ENCODE measurements around the gene PSME2. TPM values are rescaled to one million over a fixed set of nuclear protein-coding genes. Genes with fewer than 3 reads are reported as not detected.

The PSME2 gene
- total RNA-seq, 2 donors from 2014 or later, result 106 to 112 TPM

Small RNA genes lying within 50 kb of the gene (microRNA-seq; reads per million reads assigned to microRNA genes)
- not detected for gene MIR7703 (ENCODE audit: borderline microRNAs expressed)

Other genes with a start within 250 kb of the PSME2 start
- gene DHRS4, start 192.8 kb downstream of the PSME2 start, total RNA-seq, result 10 to 100 TPM; 18.3 to 20.9 TPM
- gene DHRS4L2, start 157.7 kb downstream of the PSME2 start, total RNA-seq, result 10 to 100 TPM; 16.7 to 17.3 TPM
- 1 to 10 TPM; 2.1 to 4.4 TPM for gene CARMIL3, start 94.6 kb downstream of the PSME2 start, total RNA-seq
- gene CPNE6, start 75.0 kb downstream of the PSME2 start, total RNA-seq, result not detected
- 10 to 100 TPM; 37.7 to 42.8 TPM for gene PCK2, start 52.3 kb downstream of the PSME2 start, total RNA-seq
- 10 to 100 TPM; 71.1 to 72.2 TPM for gene DCAF11, start 31.8 kb downstream of the PSME2 start, total RNA-seq
- 1 to 10 TPM; 1.9 TPM for gene NRL, start 31.7 kb downstream of the PSME2 start, total RNA-seq
- 1 to 10 TPM in 1 of 2 donors, not detected in 1; 1.1 TPM for gene FITM1, start 16.0 kb downstream of the PSME2 start, total RNA-seq
- gene PSME1, start 10.4 kb downstream of the PSME2 start, total RNA-seq, result 100 to 1,000 TPM in 1 of 2 donors, 10 to 100 TPM in 1; 68.6 to 108 TPM
- 10 to 100 TPM; 34.0 to 39.5 TPM for gene EMC9, start 5.0 kb downstream of the PSME2 start, total RNA-seq
- gene RNF31, start 888 bp upstream of the PSME2 start, total RNA-seq, result 10 to 100 TPM; 75.5 to 82.9 TPM
- gene IRF9, start 14.7 kb upstream of the PSME2 start, total RNA-seq, result 10 to 100 TPM; 13.6 to 26.9 TPM
- 10 to 100 TPM; 60.3 to 98.3 TPM for gene REC8, start 25.5 kb upstream of the PSME2 start, total RNA-seq
- gene IPO4, start 42.2 kb upstream of the PSME2 start, total RNA-seq, result 10 to 100 TPM; 56.3 to 67.4 TPM
- 10 to 100 TPM; 37.4 to 40.8 TPM for gene TM9SF1, start 48.8 kb upstream of the PSME2 start, total RNA-seq
- under 1 TPM; 0.38 to 0.51 TPM for gene TSSK4, start 59.1 kb upstream of the PSME2 start, total RNA-seq
- 10 to 100 TPM; 38.8 to 44.3 TPM for gene CHMP4A, start 66.9 kb upstream of the PSME2 start, total RNA-seq
- 10 to 100 TPM; 21.0 to 25.0 TPM for gene MDP1, start 69.5 kb upstream of the PSME2 start, total RNA-seq
- 100 to 1,000 TPM; 210 to 267 TPM for gene NEDD8, start 85.8 kb upstream of the PSME2 start, total RNA-seq
- 10 to 100 TPM; 56.1 to 63.1 TPM for gene GMPR2, start 86.3 kb upstream of the PSME2 start, total RNA-seq
- 10 to 100 TPM; 43.4 to 43.5 TPM for gene TINF2, start 96.0 kb upstream of the PSME2 start, total RNA-seq
- gene TGM1, start 116.6 kb upstream of the PSME2 start, total RNA-seq, result 1 to 10 TPM; 1.6 to 3.4 TPM
- gene RABGGTA, start 125.0 kb upstream of the PSME2 start, total RNA-seq, result 10 to 100 TPM; 20.2 to 20.5 TPM
- 10 to 100 TPM; 21.2 to 22.5 TPM for gene DHRS1, start 153.2 kb upstream of the PSME2 start, total RNA-seq
- gene NOP9, start 153.2 kb upstream of the PSME2 start, total RNA-seq, result 10 to 100 TPM; 31.1 to 32.0 TPM
- 1 to 10 TPM in 1 of 2 donors, under 1 TPM in 1; 0.97 to 3.1 TPM for gene CIDEB, start 161.4 kb upstream of the PSME2 start, total RNA-seq
- gene LTB4R2, start 163.5 kb upstream of the PSME2 start, total RNA-seq, result 1 to 10 TPM; 7.4 to 9.5 TPM
- gene LTB4R, start 164.9 kb upstream of the PSME2 start, total RNA-seq, result 1 to 10 TPM; 6.4 to 6.6 TPM
- not detected for gene ADCY4, start 188.5 kb upstream of the PSME2 start, total RNA-seq
- not detected for gene RIPK3, start 193.4 kb upstream of the PSME2 start, total RNA-seq
- gene NFATC4, start 221.6 kb upstream of the PSME2 start, total RNA-seq, result 10 to 100 TPM; 24.8 to 34.1 TPM